OCI-LY3 (cell line): Measurements from ENCODE around the gene PTPRN2.
"Not testable (repeated sequence)": the region's sequence is repeated elsewhere in the genome, so short reads cannot be mapped to it uniquely, and the experiment has no call there.

Experiments used
- H2AFZ ChIP-seq: fragments of 200-600, 300-600 bp; shearing (Covaris generic); 2 replicates; pipeline ENCODE4 v1.6.0; 2014; ENCODE audit warnings: antibody characterized with exemption, low read depth, low read length
- H3K27ac ChIP-seq: fragments of 200-600, 300-600 bp; sonication (generic); 2 replicates; pipeline ENCODE4 v1.5.1; 2014; ENCODE audit warnings: mild to moderate bottlenecking, low read length, moderate library complexity, mixed read lengths
- H3K27me3 ChIP-seq: fragments of 200-600, 300-600 bp; sonication (generic); 2 replicates; pipeline ENCODE4 v1.6.1; 2014; ENCODE audit warnings: low read depth, low read length, mixed read lengths
- H3K36me3 ChIP-seq: fragments of 200-600, 300-600 bp; sonication (generic); replicated peaks from 2 replicates; pipeline ENCODE3; 2014; ENCODE audit warnings: low read depth, low read length, mixed read lengths
- H3K4me1 ChIP-seq: fragments of 300-600, 200-600 bp; sonication (generic); 2 replicates; pipeline ENCODE4 v1.6.1; 2014; ENCODE audit warnings: low read length, mixed read lengths
- H3K4me2 ChIP-seq: fragments of 200-600, 300-600 bp; sonication (generic); 2 replicates; pipeline ENCODE4 v1.6.1; 2014; ENCODE audit warnings: low read length, mixed read lengths
- H3K4me3 ChIP-seq: fragments of 300-600, 200-600 bp; sonication (generic); 2 replicates; pipeline ENCODE4 v1.5.1; 2014; ENCODE audit warnings: antibody characterized with exemption, mild to moderate bottlenecking, low read length, moderate library complexity
- H3K79me2 ChIP-seq: fragments of 300-600, 200-600 bp; shearing (Covaris generic); 2 replicates; pipeline ENCODE4 v1.6.1; 2014; ENCODE audit warnings: mild to moderate bottlenecking, low read length, mixed read lengths
- H3K9ac ChIP-seq: fragments of 300-600, 200-600 bp; shearing (Covaris generic); 2 replicates; pipeline ENCODE4 v1.6.0; 2014; ENCODE audit warnings: mild to moderate bottlenecking, low read length, moderate library complexity
- H3K9me3 ChIP-seq: fragments of 200-600, 300-600 bp; shearing (Covaris generic); 2 replicates; pipeline ENCODE4 v1.6.1; 2014; ENCODE audit warnings: low read length, mixed read lengths; ENCODE audit not compliant: insufficient read depth
- H4K20me1 ChIP-seq: fragments of 200-600, 300-600 bp; sonication (generic); 2 replicates; pipeline ENCODE4 v1.6.1; 2016; ENCODE audit warnings: low read length, mixed read lengths; ENCODE audit not compliant: insufficient read depth
- EZH2phosphoT487 ChIP-seq: fragments of 200-600 bp; shearing (Covaris generic); IDR thresholded peaks from 2 replicates; pipeline ENCODE4 v1.6.1; 2018; ENCODE audit warnings: antibody characterized with exemption, mixed run types, low read depth
- TF ChIP-seq, protein P1 (sequence below): fragments of 200-600, 300-600 bp; sonication (generic); IDR thresholded peaks from 2 replicates; pipeline ENCODE4 v1.5.1; 2014; ENCODE audit warnings: antibody characterized with exemption, low read length, low read depth

The PTPRN2 gene

DNA sequence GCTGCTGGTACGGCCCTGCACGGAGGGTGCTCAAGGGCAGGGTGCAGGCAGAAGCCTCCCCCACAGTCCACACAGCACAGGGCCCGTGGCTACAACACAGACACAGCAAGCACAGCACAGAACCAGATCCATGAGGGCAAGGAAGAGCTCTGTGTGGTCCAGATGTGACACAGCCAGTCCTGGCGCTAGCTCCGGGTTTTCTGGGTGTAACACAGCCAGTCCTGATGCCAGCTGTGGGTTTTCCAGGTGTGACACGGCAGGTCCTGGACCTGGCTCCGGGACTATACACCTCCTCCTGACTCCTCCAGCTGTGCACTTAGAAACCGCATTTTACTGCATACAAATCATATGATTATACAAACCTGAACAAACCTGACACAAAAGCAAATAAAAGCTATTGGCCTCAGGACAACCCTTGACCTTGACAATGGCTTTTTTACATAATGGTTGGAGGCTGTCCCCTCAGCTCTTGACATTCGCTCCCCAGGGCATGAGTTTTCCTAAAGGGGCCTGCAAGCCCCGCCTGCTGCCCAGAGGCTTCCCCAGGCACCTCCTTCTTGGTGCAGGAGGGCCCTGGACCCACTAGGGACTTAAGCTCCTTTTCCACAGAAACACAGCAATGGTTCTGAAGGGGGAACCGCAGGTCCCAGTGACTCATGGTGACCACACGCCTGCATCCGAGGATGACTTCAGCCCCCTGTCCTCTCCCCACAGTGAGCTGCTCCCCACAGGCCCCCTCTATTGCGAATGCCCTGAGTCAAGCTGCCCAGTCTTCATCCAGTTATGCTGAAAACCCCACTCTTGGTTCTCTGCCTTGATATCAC is 209.6 kb downstream of the PTPRN2 start:
- Histone ChIP-seq H3K4me1 (peaks cover 34% of the 10 kb centered on the region), H3K4me2 (no peak overlapping the region), H3K36me3 (peaks cover 6% of the 10 kb centered on the region), H3K27me3 (no peaks in the 10 kb centered on the region), H3K9me3 (peaks cover 5% of the 10 kb centered on the region; the same call in 1 of the 2 replicates), H3K27ac (peak overlapping the region; percentile 93), H3K9ac (no peak overlapping the region), H3K79me2 (no peaks in the 10 kb centered on the region), H3K4me3 (no peak overlapping the region), H4K20me1 (no peaks in the 10 kb centered on the region), H2AFZ (no peak overlapping the region)
- no peak for TF ChIP-seq EZH2phosphoT487
- TF ChIP-seq, protein P1, sequence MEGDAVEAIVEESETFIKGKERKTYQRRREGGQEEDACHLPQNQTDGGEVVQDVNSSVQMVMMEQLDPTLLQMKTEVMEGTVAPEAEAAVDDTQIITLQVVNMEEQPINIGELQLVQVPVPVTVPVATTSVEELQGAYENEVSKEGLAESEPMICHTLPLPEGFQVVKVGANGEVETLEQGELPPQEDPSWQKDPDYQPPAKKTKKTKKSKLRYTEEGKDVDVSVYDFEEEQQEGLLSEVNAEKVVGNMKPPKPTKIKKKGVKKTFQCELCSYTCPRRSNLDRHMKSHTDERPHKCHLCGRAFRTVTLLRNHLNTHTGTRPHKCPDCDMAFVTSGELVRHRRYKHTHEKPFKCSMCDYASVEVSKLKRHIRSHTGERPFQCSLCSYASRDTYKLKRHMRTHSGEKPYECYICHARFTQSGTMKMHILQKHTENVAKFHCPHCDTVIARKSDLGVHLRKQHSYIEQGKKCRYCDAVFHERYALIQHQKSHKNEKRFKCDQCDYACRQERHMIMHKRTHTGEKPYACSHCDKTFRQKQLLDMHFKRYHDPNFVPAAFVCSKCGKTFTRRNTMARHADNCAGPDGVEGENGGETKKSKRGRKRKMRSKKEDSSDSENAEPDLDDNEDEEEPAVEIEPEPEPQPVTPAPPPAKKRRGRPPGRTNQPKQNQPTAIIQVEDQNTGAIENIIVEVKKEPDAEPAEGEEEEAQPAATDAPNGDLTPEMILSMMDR: no peak

GRCh38 chr7:158376839-158377186 is 210.8 kb downstream of the PTPRN2 start:
- H4K20me1 ChIP-seq, H3K79me2 ChIP-seq, H3K4me3 ChIP-seq, H3K36me3 ChIP-seq, H3K4me2 ChIP-seq, H3K27me3 ChIP-seq, H3K9ac ChIP-seq, H3K9me3 ChIP-seq, H2AFZ ChIP-seq: not testable (repeated sequence)
- Histone ChIP-seq H3K27ac (peak overlapping the region; percentile 93), H3K4me1 (peaks cover 34% of the 10 kb centered on the region)

GRCh38 chr7:158376146-158376838 is 211.3 kb downstream of the PTPRN2 start:
- not testable (repeated sequence) for H3K36me3 ChIP-seq, H3K4me3 ChIP-seq, H3K4me2 ChIP-seq, H3K27me3 ChIP-seq, H4K20me1 ChIP-seq, H3K9ac ChIP-seq, H3K9me3 ChIP-seq, H2AFZ ChIP-seq, H3K79me2 ChIP-seq
- H3K27ac ChIP-seq: peak overlapping the region; percentile 93
- H3K4me1 ChIP-seq: peaks cover 34% of the 10 kb centered on the region

DNA sequence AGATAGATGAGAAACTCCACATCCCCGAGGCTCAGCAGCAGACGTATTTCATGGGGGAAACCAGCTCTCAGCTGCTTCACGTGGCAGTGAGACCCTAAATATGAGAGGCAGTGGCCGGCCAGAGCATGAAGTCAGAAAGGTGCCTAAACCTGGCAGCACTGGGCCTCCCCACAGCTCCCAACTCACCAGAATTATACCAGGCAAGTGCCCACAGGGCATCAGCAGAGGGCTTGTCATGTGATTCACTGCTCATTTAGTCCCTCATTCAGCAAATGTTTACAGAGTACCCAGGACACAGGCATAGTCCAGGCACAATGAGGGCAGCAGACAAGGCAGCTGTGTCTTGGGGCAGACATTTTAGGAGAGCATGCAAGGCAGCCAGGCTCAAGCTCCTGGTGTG is 212.6 kb downstream of the PTPRN2 start:
- H3K4me3 ChIP-seq: no peak overlapping the region
- no peaks in the 10 kb centered on the region for H3K27me3 ChIP-seq
- peaks cover 34% of the 10 kb centered on the region for H3K4me1 ChIP-seq
- H3K9me3 ChIP-seq: peaks cover 5% of the 10 kb centered on the region; the same call in 1 of the 2 replicates
- peak overlapping the region; percentile 20 for H3K4me2 ChIP-seq
- H3K9ac ChIP-seq: peak overlapping the region; percentile 9; the same call in 1 of the 2 replicates
- no peak for TF ChIP-seq EZH2phosphoT487
- TF ChIP-seq, protein P1: no peak
- peaks cover 6% of the 10 kb centered on the region for H3K36me3 ChIP-seq
- H3K27ac ChIP-seq: peak overlapping the region; percentile 93
- H3K79me2 ChIP-seq: no peaks in the 10 kb centered on the region
- H4K20me1 ChIP-seq: no peaks in the 10 kb centered on the region
- no peak overlapping the region for H2AFZ ChIP-seq

- Histone ChIP-seq H3K9me3 (peaks cover 5% of the 10 kb centered on the region; the same call in 1 of the 2 replicates), H3K79me2 (no peaks in the 10 kb centered on the region), H4K20me1 (no peaks in the 10 kb centered on the region), H3K36me3 (peaks cover 6% of the 10 kb centered on the region), H3K4me1 (peaks cover 34% of the 10 kb centered on the region), H3K4me3 (no peak overlapping the region), H3K27me3 (no peaks in the 10 kb centered on the region), H3K27ac (peak overlapping the region; percentile 93), H2AFZ (no peak overlapping the region), H3K4me2 (no peak overlapping the region), H3K9ac (no peak overlapping the region)
- TF ChIP-seq EZH2phosphoT487: no peak
- TF ChIP-seq, protein P1: no peak
Measured at GRCh38 chr7:158374586-158374985, 213.0 kb downstream of the PTPRN2 start.
